HG03045 (cell line): ENCODE measurements around the gene CD79A.

Experiments
- ATAC-seq: cut with Tn5 transposase; IDR thresholded peaks from one replicate; pipeline ENCODE4 v1.9.1; 2021; ENCODE audit warnings: mild to moderate bottlenecking, moderate library complexity; ENCODE audit not compliant: unreplicated experiment

Gene CD79A

GRCh38 chr19:41883463-41883820 lies 6.4 kb downstream of the CD79A start:
- ATAC-seq: no peak

- peak; percentile 77 for ATAC-seq
Measured at GRCh38 chr19:41883821-41884733, 7.0 kb downstream of the CD79A start.

DNA sequence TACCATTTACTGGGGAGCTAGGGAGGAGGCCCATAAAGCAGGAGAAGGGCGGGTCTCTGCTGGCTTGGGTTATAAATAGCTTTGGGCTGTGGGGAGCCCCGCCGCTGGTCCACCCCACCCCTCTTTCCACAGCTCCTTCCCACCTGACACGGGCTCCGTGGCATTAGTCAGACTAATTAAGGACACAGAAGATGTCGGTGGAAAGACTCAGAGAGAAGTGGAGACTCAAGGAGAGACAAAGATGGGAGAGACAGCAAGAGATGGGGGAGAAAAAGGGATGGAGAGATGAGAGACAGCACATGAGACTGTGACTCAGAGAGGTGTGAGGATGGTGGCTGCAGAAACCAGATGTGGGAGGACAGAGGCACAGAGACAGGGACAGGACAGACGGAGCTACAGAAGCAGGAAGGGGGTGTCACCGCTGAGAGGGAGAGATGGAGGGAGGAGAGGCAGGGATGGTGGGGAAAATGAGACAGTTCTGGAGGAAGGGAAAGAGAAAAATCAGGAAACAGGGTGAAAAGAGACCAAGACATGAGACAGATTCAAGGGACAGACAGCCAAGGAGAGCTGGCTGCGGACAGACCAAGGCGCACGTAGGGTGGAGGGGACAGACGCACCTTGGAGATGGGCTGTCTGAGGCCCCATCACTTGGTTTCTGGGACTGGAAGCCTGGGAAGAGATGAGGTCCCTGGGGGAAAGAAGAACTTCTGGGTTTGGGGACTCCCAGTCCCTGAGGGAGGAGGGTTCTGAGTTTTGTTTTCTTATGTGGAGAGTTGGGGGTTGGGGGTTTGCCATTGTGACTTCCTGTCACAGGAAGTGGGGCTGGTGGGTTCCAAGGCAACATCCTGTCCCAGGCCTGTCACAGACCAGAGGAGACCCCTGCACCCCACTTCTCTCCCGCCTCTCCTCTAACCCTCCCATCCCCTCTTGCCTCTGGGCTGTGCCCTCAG lies 10.0 kb downstream of the CD79A start:
- ATAC-seq: no peak

DNA sequence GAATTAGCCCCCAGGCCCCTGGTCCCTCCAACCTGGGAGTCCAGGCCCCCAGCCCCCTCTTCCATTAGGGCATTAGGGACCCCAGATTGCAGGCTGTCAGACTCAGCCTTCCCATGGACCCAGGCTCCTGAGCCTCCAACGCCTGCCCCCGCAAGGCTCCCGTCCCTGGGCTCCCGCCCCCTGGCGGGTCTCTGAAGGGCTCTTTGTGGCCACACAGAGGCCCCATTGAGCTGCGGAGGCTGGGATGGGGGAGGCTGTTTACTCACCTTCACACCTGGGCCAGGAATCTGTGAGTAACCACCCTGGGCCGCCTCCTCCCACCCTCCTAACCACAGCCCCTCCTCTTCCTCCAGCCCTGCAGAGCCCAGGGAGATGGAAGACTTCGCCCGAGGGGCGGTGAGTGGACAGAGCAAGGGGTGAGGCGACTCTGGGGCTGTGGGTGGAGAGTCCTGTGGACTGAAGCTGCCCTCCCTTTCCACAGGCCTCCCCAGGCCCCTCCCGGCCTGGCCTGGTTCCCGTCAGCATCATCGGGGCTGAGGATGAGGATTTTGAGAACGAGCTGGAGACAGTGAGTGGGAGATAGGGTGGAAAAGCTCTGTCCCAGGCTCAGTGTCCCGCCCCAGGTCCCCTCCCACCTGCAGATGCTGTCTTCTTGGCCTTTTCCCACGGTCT lies 10.8 kb downstream of the CD79A start:
- no peak for ATAC-seq

DNA sequence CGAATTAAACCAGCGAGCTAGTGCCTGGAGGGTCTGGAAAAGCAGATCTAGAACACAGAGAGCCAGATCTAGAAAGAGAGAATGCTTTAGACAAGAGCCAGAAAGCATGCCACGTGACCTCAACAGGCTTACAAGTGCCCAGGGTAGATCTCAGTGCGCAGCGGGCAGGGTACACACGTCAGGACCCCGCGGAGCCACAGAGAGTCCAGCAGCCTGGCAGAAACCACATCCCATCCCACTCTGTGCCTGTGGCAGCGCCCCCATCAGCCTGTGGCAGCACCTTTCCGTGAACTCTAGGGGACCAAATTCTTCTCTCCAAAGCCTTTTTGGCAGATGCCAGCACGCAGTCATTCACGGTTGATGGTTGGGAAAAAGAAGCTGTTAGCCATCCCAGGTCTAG lies 11.8 kb downstream of the CD79A start:
- no peak for ATAC-seq

DNA sequence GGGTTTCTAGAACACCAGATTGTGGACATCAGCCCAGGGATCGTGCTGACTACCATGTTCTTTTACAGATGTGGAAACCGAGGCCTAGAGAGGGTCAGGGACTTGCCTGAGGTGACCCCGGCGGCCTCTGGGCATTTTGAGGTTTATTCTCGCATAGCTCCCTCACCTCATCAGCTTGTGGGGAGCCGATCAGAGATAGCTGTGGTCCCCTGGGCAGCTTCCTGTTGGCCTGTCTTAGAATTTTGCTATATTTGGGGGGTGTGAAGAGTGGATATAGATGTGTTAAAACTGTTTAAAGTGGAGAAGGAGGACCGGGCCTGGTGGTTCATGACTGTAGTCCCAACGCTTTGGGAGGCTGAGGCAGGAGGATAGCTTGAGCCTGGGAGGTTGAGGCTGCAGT lies 12.8 kb downstream of the CD79A start:
- no peak for ATAC-seq

DNA sequence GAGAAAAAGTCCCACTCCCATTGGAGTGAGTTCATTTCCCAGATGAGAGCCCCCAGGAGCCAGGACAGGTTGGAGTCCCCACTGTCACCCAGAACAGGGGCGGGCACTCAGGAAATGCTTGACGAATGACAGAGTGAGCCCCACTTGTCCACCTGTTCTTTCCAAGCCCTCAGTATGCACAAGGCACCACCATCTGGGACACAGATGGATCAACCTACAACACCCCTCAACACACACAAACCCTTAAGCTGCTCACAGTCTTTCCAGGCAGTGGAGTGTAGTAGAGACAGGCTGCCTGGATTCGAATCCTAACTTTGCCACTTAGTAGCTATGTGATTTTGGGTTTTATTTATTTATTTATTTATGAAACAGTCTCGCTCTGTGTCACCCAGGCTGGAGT lies 13.9 kb downstream of the CD79A start:
- no peak for ATAC-seq

GRCh38 chr19:41892173-41892902 lies 15.3 kb downstream of the CD79A start:
- no peak for ATAC-seq

- no peak for ATAC-seq
Measured at GRCh38 chr19:41893899-41894298, 16.8 kb downstream of the CD79A start.

DNA sequence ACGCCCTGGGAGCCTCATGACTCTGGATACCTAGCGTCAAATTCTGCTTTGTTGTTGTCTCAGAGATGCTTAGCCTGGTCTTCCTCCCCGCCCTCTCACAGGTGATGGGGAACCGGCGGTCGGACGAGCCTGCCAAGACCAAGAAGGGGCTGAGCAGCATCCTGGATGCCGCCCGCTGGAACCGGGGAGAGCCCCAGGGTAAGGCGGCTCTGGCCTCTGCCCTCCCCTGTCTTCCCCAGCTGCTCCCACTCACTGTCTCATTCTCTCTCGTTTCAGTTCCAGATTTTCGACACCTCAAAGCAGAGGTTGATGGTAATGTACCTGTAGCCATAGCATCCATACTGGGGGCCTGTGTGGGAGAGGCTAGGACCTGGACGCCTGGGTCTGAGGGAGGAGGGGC lies 17.3 kb downstream of the CD79A start:
- ATAC-seq: no peak

DNA sequence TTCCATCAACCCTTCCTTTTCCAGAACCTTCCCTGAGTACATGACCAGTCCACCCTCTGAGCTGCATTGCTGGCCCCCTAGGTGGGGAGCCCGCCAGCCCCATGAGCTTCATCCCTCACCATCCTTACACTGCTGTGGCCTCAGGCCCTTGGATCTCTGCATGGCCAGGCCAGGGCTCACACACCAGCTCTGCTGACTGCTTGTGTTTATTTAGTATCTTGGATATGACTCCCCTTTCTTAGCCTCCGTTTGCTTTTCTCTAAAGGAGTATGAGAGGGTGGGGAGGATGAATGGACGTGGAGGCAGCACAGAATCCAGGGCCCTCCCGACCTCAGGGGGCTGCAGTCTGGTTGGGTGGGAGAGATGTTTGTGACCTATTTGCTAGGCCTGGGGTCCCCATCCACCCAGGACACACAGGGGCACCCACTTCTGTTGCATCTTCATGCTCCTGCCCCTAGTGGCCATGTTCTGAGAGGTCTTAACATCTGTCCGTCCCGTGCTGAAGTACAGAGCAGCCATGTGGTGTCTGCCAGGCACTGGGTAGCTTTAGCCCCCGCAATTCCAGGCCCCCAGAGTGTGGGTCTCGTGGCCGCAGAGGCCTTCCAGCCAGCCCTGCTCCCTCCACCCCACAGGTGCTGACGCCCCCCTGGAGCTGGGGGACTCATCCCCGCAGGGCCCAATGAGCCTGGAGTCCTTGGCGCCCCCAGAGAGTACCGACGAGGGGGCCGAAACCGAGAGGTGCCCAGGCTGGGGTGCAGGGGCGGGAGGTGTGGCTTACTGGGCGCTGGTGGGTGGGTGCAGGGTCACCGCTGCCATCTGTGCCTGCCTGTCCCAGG lies 18.9 kb downstream of the CD79A start:
- no peak for ATAC-seq

- ATAC-seq: no peak
Measured at GRCh38 chr19:41896581-41896942, 19.5 kb downstream of the CD79A start.

GRCh38 chr19:41897181-41897580 lies 20.1 kb downstream of the CD79A start:
- ATAC-seq: no peak

DNA sequence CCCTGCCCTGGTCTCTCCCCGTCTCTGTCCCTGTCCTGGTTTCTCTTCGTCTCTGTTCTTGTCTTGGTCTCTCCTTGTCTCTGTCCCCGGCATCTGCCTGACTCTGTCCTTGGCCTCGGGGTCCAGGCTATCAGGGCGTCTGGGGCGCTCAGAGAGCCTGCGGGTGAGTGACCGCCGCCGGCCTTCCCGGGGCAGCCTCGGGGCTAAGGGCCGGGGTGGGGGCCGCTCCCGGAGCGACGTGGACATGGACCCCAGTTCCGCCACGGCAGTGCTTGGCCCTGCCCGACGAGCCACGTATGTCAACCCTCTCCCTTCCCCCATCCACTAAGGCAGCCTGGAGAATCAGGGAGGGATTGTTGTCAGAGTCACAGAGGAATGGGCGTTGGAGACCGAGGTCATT lies 20.7 kb downstream of the CD79A start:
- no peak for ATAC-seq

GRCh38 chr19:41898235-41898634 lies 21.2 kb downstream of the CD79A start:
- ATAC-seq: no peak

DNA sequence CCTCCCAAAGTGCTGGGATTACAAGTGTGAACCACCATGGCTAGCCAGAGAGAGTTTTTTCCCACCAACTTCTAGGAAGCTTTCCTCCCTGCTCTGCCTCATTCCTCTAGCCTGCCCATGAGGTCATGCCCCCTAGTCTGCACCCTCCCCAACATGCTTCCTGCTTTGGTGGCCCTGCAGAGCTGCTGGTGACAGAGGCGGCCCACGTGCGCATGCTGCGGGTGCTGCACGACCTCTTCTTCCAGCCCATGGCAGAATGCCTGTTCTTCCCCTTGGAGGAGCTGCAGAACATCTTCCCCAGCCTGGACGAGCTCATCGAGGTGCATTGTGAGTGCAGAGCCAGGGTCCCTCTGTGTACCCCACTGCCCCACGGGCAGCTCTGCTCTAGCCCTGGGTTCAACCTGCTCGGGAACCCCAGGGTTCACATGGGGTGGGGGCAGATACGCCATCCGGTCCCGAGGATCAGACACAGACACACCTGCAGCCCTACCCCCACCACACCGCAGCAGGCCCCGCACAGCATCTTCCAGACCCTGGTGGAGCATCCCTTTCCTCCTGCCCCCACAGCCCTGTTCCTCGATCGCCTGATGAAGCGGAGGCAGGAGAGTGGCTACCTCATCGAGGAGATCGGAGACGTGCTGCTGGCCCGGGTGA lies 24.8 kb downstream of the CD79A start:
- ATAC-seq: no peak

- no peak for ATAC-seq
Measured at GRCh38 chr19:41902594-41902993, 25.5 kb downstream of the CD79A start.

GRCh38 chr19:41903193-41903953 lies 26.3 kb downstream of the CD79A start:
- no peak for ATAC-seq
